Activated gamma-delta T cell treated with anti-CD3 and anti-CD28 coated beads, Interleukin-2, amount 50 U/mL, for 16 hours (primary cell): Measurements from ENCODE around the gene CXCL6.

ENCODE experiments used
- DNase-seq: peaks from one replicate; pipeline ENCODE4 v3.0.0-alpha.2; 2020; ENCODE audit warnings: low read depth

The CXCL6 gene

DNA sequence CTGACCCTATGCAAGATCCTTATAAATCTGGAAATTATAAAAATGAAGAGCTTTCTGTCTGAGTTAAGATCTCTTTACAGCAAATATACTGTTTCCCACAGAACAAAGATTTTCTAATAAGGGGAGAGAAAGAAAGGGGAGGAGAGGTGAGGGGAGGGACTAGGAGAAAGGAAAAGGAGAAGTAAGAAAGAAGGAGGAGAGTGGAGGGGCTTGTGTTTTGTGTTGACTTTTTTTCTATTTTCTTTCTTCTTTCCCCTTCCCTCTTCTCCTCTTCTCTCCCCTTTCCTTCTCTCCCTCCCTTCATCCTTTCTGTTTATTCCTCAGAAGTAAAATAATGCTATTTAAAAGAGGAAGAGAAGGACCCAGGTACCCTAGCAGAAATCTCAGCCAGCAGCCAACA, 6.2 kb downstream of the CXCL6 start:
- no peak for DNase-seq

- DNase-seq: no peak
These were observed 6.9 kb downstream of the CXCL6 start for GRCh38 chr4:73843369-73843768.

DNA sequence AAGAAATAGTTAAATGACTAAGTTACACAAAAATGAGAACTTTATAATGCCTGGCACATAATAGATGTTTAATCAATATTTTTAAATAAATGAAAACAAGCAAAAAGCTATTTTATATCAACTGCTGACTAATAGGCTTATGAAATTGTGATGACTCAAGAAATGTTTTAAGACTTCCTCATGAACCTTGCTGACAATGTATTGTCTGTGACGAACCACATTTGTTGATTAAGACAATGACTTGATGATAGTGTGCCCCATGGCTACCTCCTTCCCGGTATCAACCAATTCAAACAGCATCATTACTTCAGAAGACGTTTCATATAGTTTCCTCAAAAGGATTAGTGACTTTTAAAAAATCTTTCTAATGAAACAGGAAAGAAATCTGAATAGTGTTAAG, 7.9 kb downstream of the CXCL6 start:
- DNase-seq: no peak

DNA sequence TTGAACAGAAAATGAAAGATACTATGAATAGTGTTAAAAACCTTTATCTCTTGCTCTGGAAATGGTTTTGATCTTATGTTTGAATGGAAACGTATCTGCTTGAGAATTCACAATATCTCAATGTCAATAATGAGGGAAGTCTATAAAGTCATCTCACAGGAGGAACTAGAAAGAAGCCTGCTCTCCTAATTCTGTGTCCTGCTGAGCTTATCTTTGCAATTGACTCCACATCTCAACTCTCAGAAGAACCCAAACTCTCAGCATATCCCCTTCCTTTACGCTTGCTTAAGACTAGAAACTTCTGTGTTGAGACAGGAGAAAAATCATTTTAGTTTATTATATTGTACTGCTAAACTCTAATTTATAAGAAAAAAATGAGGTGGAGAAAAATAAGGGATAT, 8.3 kb downstream of the CXCL6 start:
- DNase-seq: no peak

DNA sequence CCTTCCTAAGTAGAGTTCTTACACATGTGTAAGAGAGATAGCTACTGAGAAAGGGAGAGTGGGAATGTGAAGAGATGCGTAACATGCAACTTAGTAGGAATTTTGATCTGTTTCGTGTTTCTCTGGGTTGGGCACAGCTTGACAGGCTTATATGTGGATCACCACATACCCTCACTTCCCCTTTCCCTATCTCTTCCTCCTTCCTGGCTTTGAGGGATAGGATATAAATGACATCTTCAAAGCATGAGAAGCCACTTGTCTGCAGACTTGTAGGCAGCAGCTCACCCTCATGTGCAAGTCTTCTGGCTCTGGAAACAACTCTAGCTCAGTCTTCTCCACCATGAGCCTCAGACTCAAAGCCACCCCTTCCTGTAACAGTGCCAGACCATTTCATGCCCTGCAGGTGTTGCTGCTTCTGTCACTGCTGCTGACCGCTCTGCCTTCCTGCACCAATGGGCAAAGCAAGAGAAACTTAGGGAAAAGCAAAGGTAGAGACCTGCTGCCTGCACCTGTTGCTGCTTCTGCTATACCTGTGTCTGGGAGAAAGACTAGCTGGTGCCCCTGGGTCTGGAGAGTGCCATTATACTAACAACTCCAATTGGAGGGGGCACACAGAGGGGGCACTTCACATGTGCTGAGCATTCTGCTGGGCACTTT, 11.2 kb downstream of the CXCL6 start:
- no peak for DNase-seq

- DNase-seq: no peak
These were observed 11.8 kb downstream of the CXCL6 start for GRCh38 chr4:73848183-73848777.

- DNase-seq: no peak
These were observed 13.9 kb downstream of the CXCL6 start for GRCh38 chr4:73850261-73850970.

GRCh38 chr4:73851293-73851692, 14.8 kb downstream of the CXCL6 start:
- DNase-seq: no peak

DNA sequence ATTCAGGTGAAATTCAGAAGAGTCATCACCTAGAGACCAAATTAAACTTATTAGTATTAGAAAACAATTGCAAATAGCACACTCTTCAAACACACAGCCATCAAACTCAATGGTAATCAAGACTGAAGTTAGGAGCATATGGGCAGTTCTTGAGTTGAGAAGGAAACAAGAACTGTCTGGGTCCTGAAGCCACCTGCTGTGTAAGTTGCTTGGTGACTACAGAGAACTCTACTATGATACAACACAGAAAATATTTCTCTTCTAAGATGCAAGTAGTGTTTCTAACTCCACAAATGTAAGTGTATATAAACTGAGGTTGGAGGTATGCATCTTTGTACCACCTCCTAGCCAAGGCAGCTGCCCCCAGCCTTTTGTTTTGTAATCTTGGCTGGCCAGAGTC, 16.3 kb downstream of the CXCL6 start:
- DNase-seq: no peak

DNA sequence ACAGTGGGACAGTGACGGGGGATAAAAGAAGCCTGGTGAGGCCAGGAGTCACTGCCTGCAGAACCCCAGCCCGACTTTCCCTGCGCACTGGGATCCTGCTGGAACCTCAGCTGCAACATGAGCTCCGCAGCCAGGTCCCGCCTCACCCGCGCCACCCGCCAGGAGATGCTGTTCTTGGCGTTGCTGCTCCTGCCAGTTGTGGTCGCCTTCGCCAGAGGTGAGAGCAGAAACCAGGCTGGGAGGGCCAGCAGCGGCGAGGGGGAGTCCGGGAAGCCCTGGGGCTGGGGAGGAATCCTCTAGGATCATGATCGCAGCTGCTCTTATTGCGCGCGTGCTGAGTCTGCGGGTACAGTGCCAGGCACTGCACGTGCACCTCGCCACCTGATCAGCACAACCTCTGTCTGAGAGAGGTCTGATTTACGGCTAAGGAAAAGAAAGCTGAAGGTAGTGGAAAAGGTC, 16.8 kb downstream of the CXCL6 start, which contains the start of gene PF4V1:
TSS of gene PF4V1 (plus strand) at position 51 of the 459 bp plus-strand sequence. CDS start at position 118, 67 bp downstream.
- no peak for DNase-seq

DNA sequence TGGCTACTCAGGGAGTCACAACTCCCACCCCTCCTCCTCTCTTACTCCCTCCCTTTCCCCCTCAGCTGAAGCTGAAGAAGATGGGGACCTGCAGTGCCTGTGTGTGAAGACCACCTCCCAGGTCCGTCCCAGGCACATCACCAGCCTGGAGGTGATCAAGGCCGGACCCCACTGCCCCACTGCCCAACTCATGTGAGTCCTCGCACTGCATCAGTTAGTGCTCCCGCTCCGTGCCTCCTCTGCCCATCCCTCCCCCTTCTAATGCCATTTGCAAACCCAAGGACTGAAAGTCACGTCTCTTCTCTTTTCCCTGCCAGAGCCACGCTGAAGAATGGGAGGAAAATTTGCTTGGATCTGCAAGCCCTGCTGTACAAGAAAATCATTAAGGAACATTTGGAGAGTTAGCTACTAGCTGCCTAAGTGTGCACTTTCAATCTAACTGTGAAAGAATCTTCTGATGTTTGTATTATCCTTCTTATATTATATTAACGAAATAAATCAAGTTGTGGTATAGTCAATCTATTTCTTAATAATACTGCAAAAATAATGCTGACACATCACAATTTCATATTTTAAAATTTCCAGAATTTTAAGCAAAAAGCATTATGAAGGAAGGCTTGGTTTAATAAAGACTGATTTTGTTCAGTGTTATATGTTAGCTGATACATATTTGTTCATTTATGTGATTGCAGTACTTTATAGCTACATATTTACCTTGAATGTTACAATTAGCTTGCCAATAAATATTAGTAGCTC, 17.4 kb downstream of the CXCL6 start:
- no peak for DNase-seq

DNA sequence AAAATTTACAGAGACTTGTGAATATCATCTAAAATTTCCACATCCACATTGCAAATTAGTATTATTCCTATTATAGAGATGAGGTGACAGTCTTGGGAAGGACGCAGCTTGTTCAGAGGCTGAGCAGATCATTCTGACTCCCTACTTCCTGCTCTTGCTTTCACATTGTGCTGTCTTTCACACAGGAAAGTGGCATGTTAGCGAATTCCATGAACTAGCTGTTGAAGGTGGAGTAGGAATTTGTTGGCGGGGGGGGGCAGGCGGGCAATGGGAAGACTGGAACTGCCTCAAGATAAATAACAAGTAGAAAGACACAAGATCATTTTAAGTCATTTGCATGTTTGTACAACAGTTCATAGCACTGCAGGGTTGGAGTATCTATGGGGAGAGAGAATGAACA, 18.9 kb downstream of the CXCL6 start:
- DNase-seq: no peak

DNA sequence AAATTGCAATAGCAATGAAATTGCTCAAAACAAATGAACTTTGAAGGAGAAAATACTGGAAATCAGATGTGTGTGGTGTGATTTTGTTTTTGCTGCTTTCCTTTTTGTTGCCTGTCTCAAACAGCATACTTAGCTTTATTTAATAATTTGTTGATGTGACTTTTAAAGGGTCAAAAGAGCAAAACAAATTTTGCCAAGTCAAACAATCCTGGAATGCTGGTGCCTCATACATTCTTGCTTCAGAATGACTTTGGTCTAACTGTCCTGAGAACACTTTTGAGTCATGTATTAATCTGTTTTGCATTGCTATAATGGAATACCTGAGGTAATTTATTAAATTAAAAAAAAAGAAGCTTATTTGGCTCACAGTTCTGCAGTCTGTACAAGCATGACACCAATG, 20.0 kb downstream of the CXCL6 start:
- no peak for DNase-seq

DNA sequence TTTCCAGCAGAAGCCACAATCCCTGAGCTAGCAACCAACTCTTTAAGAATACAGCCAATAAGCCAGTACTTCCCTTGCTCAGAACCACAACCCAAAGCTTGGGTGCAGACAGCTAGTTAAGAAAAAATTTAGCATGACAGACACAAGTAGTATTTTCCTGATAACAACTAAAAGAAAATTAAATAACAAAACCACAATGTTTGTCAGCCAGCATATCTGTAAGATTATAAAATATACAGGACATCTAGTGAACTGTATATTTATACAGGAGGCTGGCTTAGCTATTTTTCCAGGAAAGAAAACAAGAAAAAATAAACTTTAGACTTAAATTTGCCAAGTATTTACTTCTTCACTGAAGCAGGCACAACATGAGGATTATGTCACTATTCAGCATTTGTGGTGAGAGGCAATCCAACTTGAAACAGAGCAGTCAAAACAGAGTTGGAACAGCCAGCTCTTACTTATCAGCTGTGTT, 23.2 kb downstream of the CXCL6 start:
- DNase-seq: no peak

DNA sequence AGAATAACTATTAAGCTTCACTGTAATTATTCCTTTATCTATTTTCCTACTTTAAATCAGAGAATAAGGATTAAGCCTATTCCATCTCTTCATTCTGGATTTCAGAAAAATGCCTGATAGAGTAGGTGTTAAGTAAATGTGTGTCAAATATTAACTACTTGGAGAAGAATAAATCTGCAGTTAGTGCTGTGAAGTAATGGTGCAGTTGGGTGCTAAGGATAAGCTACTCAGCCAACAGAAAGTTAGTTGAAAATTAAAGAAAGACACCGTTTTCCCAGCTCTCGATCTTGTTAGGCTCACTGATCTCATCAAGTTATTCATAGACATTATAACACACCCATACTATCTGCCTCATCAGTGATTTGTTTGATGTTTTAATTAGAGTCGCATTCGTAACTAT, 23.7 kb downstream of the CXCL6 start:
- DNase-seq: no peak

GRCh38 chr4:73860917-73861316, 24.4 kb downstream of the CXCL6 start:
- no peak for DNase-seq

DNA sequence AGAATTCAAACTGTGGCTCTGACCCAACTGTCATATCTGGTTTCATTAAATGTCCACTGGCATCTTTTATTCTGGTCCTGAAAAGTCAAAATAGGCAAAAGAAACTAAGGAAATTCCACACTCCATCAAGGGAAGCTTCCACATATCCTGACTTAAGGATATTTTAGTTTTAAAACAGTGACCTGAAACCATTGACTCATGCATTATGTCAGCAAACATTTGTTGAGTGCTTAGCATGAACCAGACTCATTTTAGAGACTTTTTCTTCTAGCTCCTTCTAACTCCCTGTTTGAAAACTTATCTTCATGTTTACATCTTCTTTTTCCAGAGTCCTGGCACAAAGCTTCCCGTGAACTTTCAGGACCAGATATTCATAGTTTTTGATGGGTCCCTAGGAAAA, 25.8 kb downstream of the CXCL6 start:
- DNase-seq: no peak

DNA sequence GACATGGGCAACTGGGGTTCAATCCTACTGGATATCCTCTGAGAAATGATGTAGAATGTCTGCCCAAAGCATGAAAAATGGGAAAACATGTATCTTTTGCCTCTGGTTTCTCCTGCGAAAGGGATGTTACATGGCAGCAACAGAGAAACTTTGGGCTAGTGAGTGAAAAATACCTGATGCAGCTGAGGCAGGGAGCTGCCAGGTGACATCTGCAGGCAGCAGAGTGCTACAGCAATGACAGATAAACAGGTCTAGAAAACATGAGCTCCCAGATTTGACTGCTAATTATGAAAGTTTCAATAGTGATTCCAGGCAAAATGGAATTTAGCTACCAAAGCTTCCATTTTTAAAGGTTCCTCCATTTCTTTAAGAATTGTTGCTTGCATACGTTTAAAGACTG, 27.9 kb downstream of the CXCL6 start:
- no peak for DNase-seq

DNA sequence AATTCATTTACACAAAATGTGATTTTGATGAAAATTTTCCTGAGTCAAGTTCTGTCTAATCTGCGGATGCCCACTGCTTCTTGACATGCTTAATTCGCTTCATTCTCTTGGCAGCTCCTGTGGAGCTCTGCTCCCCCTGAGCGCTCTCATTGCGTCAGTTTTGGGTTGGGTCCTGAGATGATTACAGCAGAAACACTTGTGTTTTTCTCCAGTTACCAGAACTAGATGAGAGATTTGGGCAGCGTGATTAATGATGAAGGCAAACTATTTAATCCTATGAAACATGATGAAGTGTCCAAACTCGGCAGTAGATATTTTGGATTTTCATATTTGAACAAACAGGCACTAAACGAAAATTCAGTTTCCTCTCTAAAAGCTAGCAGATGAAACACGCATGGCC, 28.5 kb downstream of the CXCL6 start:
- DNase-seq: no peak

DNA sequence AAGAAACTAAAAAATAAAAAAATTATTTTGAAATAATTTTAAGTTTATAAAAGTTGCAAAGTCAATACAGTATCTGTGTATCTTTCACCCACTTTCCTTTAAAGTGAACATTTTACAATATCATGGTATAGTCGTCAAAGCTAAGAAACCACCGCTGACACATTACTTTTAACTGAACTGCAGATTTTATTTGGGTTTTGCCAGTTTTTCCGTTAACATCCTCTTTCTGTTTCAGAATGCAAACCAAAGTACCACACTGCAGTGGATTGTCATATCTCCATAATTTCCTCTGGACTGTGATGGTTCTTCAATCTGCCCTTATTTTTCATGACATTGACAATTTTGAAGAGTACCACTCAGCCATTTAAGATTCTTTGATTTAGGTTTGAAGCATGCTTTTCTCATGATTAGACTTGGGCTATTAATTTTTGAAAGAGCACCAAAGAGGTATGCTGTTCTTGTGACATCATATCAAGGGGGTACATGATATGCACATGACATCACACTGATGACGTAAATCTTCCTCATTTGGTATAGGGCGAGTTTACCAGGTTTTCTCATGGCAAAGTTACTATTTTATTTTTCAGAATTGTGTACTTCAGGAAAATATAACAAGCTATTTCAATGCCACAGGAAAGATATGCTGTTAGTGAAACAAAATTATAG, 29.1 kb downstream of the CXCL6 start:
- DNase-seq: no peak

DNA sequence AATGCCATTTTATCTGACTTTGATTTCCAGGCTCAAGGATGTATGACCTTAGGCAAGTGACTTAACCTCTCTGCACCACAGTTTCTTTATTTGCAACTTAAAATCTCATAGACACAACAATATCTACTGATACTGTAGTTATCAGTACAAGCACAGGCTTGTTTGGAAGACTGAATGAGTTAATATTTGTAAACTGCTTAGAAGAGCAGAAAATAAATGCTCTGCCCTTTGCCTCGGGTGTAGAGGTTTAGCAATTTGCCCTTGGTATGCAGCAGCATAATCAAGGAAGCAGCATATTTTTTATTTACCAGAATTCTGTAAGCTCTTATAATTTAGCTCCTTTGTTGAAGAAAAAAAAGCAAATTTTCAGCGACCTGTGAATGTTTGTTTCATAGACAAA, 29.8 kb downstream of the CXCL6 start:
- DNase-seq: no peak

DNA sequence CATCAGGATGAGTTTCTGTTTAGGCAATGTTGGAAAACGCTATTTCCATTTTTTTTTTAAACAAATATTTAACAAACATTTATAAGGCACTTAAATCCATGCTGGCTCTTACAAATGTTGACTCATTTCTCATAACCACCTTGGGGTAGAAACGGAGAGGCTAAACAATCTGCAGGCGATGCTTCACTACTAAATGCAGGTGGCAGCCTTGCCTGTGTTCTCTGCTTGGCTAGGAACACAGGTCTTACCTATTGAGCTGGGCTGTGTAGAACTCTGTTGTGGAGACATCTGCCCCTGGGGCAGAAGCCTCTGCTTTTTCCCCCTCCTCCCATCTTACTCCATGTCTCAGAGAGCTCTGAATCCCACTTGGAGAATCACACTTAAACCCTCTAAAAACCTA, 31.3 kb downstream of the CXCL6 start:
- no peak for DNase-seq
